Gastrocnemius medialis (tissue), 4 donors: ENCODE measurements around the gene LRRIQ3. TPM values are rescaled to one million over a fixed set of nuclear protein-coding genes. Genes with fewer than 3 reads are reported as not detected.

Source experiments
- ATAC-seq, 2 donors: fragments of 150-250 bp; one replicate each; pipeline ENCODE4 v1.9.1; 2016
- DNase-seq, 2 donors: peaks; one replicate each; pipeline ENCODE4 v3.0.0-alpha.2; 2019
- H3K27ac ChIP-seq, 4 donors: fragments of 200-600 bp; sonication (generic); 1 replicate in 1 of 4; 2 replicates in 3 of 4; pipeline ENCODE4 v1.5.1; 2016 to 2018; ENCODE audit warnings: mild to moderate bottlenecking in 2 of 4, moderate library complexity in 1 of 4
- H3K27me3 ChIP-seq, 3 donors: fragments of 200-600 bp; sonication (generic) in 2 of 3; 1 replicate in 1 of 3; 2 replicates in 2 of 3; pipeline versions ENCODE4 v1.5.1 to v1.6.0; 2016 to 2019; ENCODE audit warnings: mild to moderate bottlenecking in 1 of 3, moderate library complexity in 1 of 3
- H3K36me3 ChIP-seq, 2 donors: fragments of 200-600 bp; sonication (generic) in 1 of 2; one replicate each; pipeline ENCODE4 v1.5.1; 2017 to 2018
- H3K4me1 ChIP-seq, 2 donors: fragments of 200-600 bp; sonication (generic) in 1 of 2; one replicate each; pipeline ENCODE4 v1.5.1; 2016 to 2017; ENCODE audit warnings: mild to moderate bottlenecking in 2 of 2
- H3K4me3 ChIP-seq, 4 donors: fragments of 200-600 bp; sonication (generic) in 3 of 4; 1 replicate in 1 of 4; 2 replicates in 3 of 4; pipeline ENCODE4 v1.5.1; 2016 to 2019; ENCODE audit warnings: mild to moderate bottlenecking in 2 of 4
- H3K9me3 ChIP-seq, 3 donors: fragments of 200-600 bp; sonication (generic) in 2 of 3; 1 replicate in 1 of 3; 2 replicates in 2 of 3; pipeline ENCODE4 v1.5.1; 2016 to 2019
- POLR2A ChIP-seq, 2 donors: fragments of 450-650 bp; IDR thresholded peaks; one replicate each; pipeline ENCODE4 v1.6.1; 2017; ENCODE audit warnings: antibody characterized with exemption in 2 of 2, mild to moderate bottlenecking in 2 of 2, moderate library complexity in 2 of 2
- in situ Hi-C, 4 donors: fragments of 200-750 bp; cut with MboI; loops; one replicate each; pipeline versions ENCODE4 v1.15.0 to v1.8.0; 2017; ENCODE audit warnings: low sequenced_read_pairs in 4 of 4
- intact Hi-C: fragments of 100-400 bp; cut with DNase I; formaldehyde crosslinking; loops from one replicate; pipeline ENCODE4 v1.15.1; 2023; ENCODE audit warnings: low total_unique reads
- total RNA-seq, 4 donors: library from RNA; depleted of rRNA; stranded (reverse); fragments of >200 nt; gene quantifications; one replicate each; pipeline versions ENCODE4 v1.1.0 to v1.2.3, GENCODE V29; 2016
- TF ChIP-seq, protein P1 (sequence below), 5 experiments: fragments of 450-650 bp in 3 of 5; fragments of 200-600 bp in 2 of 5; sonication (generic) in 2 of 5; IDR thresholded peaks in 4 of 5; conservative IDR thresholded peaks in 1 of 5; 1 replicate in 4 of 5; 2 replicates in 1 of 5; pipeline ENCODE4 v1.5.1; 2016 to 2019; ENCODE audit warnings: antibody characterized with exemption in 5 of 5, mild to moderate bottlenecking in 3 of 5, moderate library complexity in 3 of 5

The LRRIQ3 gene, protein sequence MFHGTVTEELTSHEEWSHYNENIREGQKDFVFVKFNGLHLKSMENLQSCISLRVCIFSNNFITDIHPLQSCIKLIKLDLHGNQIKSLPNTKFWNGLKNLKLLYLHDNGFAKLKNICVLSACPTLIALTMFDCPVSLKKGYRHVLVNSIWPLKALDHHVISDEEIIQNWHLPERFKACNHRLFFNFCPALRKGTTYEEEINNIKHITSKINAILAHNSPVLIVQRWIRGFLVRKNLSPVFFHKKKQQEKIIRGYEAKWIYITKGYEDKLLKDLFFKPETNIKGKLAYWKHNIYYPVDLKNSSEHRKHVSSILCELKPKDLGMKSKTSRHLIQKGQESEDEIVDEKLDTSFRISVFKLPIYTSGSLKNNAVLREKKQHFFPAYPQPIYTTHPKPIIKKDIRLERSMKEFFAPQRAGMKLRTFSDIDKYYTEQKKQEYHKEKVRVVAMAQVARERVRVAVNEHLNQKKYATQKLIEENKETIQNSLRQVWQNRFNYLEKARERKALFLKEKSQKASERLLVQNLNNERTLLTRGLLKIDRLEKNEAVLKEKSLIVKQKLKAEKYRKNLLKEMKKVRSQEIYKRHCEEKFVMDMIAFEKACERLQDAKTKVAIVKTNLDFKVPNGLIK
- 1 to 10 TPM in 1 of 4 donors, under 1 TPM in 2, not detected in 1; 0.52 to 2.2 (median 0.56) TPM for total RNA-seq

DNA sequence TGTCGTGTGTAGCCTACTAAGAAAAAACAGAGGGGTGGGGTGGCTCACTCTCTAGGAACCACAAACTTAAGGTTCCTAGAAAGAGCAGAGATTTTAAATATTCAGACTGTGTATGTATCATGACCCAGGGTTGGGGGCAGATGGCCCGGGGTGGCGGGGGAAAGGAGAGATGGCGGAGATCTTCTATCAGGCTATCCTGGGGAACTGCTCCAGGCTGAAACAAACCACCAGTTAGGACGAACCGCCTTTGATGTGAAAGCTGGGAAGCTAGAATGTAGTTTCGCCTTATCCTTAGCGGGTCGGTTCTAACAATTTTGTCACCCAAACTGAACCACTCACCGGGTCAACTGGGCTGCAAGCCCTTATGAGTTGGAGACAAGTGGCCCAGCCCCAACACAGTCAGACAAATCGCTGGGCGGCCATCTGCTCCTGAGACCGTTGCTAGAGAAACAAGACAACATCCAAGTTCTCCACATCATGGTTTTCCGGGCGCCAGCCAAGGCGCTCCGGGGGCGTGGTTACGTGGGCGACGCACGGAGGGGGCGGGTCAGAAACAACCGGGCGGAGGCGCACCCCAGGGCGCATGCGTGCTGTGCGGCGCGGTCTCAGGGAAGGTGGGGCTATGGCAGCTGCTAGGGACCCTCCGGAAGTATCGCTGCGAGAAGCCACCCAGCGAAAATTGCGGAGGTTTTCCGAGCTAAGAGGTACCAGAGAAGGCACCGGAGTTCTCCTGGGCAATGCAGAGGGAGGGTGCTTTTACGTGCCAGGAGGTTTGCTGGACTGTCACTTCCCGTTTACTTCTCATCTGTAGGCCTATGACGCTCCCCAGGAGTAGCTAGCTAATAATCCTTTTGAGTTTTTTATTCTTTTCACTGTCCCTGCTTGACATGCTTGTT lies at the start of gene LRRIQ3, which contains the start of gene FPGT:
LRRIQ3 (minus strand) TSS at position 520 of the 896 bp plus-strand sequence. CDS start 14,492 bp downstream, outside the sequence.
FPGT (plus strand) TSS at position 586 of the 896 bp plus-strand sequence; CDS start at position 623, 37 bp downstream.
- peak; percentile 58 to 66 for TF ChIP-seq POLR2A (IDR thresholded peaks at IDR 0.05)
- TF ChIP-seq, protein P1, sequence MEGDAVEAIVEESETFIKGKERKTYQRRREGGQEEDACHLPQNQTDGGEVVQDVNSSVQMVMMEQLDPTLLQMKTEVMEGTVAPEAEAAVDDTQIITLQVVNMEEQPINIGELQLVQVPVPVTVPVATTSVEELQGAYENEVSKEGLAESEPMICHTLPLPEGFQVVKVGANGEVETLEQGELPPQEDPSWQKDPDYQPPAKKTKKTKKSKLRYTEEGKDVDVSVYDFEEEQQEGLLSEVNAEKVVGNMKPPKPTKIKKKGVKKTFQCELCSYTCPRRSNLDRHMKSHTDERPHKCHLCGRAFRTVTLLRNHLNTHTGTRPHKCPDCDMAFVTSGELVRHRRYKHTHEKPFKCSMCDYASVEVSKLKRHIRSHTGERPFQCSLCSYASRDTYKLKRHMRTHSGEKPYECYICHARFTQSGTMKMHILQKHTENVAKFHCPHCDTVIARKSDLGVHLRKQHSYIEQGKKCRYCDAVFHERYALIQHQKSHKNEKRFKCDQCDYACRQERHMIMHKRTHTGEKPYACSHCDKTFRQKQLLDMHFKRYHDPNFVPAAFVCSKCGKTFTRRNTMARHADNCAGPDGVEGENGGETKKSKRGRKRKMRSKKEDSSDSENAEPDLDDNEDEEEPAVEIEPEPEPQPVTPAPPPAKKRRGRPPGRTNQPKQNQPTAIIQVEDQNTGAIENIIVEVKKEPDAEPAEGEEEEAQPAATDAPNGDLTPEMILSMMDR (IDR thresholded peaks at IDR 0.05 in 4 of 5, conservative IDR thresholded peaks at IDR 0.05 in 1 of 5) = no peak
- intact Hi-C loops = loop anchor here (10.0 kb wide), 1 partner anchor 1527 kb away; the partner anchor contains the start of gene ACADM
- peak within 1 kb of the TSS; percentile 81 to 86 (median 84) for H3K27ac ChIP-seq
- H3K27me3 ChIP-seq = no peaks in the 10 kb centered on the region
- H3K9me3 ChIP-seq = no peaks in the 10 kb centered on the region
- in situ Hi-C loops = no loop called here
- ATAC-seq (peak; percentile 97 to 99), DNase-seq (peak; percentile 83 to 89)
- H3K4me3 ChIP-seq = peak within 1 kb of the TSS; percentile 63 to 92 (median 76)
- H3K36me3 ChIP-seq = peaks cover 0 to 17% of the 10 kb centered on the region in 2 donors
- H3K4me1 ChIP-seq = peaks cover 11 to 14% of the 10 kb centered on the region in 2 donors

DNA sequence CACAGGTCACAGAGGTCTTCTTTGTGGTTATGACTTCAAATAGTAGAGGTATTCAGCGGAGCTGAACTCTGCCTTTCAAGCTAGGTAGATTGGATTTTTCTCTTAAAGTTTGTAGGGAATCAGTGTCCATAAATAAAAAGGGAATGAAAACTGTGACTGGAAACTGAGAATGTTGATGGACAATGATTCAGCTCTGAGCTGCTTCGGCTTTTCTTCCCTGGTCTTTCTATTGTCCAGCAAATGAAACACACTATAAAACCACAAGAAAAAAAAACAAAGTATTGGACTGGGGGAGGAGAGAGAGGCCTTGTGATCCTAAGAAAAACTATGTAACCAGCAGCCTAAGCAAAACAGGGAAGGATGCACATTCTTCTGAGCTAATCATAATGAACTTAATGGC lies 48.3 kb upstream of the LRRIQ3 start:
- in situ Hi-C loops (no loop called here), intact Hi-C loops (no loop called here)
- ATAC-seq (no peak), DNase-seq (no peak)
- Histone ChIP-seq H3K9me3 (no peaks in the 10 kb centered on the region), H3K4me1 (no peaks in the 10 kb centered on the region), H3K4me3 (no peak overlapping the region), H3K36me3 (peaks cover 0 to 3% of the 10 kb centered on the region in 2 donors), H3K27ac (no peak overlapping the region), H3K27me3 (no peaks in the 10 kb centered on the region)
- TF ChIP-seq, protein P1 (IDR thresholded peaks at IDR 0.05 in 4 of 5, conservative IDR thresholded peaks at IDR 0.05 in 1 of 5) = no peak
- TF ChIP-seq POLR2A (IDR thresholded peaks at IDR 0.05) = no peak

DNA sequence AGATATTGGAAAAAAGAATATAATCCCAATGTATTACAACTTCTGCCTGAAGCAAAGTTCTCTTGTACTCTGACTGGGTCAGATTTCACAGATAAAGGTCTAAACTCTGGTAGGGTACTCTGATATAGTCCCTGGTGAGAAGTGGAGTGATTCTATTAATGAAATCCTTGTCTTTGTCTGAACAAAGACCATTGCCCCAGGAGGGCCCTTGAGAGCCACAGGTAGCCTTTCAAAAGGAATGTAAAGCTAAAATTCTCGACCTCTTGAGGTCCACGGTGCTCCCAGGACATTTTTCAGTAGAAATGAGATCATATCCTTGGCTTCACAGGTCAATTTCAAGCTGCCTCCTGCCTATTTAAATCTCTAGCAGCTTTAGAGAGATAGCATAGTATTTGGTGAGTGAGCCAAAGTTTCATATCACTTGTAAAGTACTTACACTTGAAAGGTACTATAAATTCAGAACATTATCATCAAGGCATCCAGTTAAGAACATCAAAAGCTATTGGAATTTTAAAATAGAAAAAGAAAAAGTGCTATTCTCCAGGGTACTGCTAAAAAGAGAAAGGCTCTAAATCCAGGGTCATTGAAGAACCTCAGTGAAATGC lies 47.3 kb upstream of the LRRIQ3 start:
- DNase-seq (no peak), ATAC-seq (no peak)
- Histone ChIP-seq H3K27ac (no peak overlapping the region), H3K27me3 (no peaks in the 10 kb centered on the region), H3K9me3 (no peaks in the 10 kb centered on the region), H3K4me1 (no peaks in the 10 kb centered on the region), H3K4me3 (no peak overlapping the region), H3K36me3 (no peaks in the 10 kb centered on the region)
- intact Hi-C loops (no loop called here), in situ Hi-C loops (no loop called here)
- TF ChIP-seq, protein P1 (IDR thresholded peaks at IDR 0.05 in 4 of 5, conservative IDR thresholded peaks at IDR 0.05 in 1 of 5) = no peak
- TF ChIP-seq POLR2A (IDR thresholded peaks at IDR 0.05) = no peak

DNA sequence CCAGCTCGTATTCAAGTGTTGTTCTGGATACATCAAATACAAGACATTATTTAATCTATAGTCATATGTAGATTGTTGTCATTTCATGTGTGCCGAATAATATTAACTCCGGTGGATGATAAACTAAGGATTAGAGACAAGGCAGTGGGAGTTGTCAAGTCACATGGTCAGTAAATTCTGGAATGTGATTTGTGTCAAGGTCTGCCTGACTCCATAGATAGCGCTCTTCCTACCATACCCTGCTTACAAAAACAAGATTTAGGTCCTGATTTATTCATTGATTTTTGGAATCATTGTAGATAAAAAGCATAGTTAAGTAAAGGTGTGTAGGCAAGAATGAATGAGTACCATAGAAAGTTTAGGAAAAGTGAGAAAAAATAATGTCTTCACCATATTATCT lies 39.8 kb upstream of the LRRIQ3 start:
- Histone ChIP-seq H3K4me1 (no peaks in the 10 kb centered on the region), H3K4me3 (no peak overlapping the region), H3K36me3 (peaks cover 0 to 7% of the 10 kb centered on the region in 2 donors), H3K27me3 (no peaks in the 10 kb centered on the region), H3K27ac (no peak overlapping the region), H3K9me3 (no peaks in the 10 kb centered on the region)
- in situ Hi-C loops = no loop called here
- intact Hi-C loops = no loop called here
- ATAC-seq (no peak), DNase-seq (no peak)
- TF ChIP-seq, protein P1 (IDR thresholded peaks at IDR 0.05 in 4 of 5, conservative IDR thresholded peaks at IDR 0.05 in 1 of 5) = no peak
- no peak for TF ChIP-seq POLR2A (IDR thresholded peaks at IDR 0.05)
